Endodermal cell (in vitro differentiated cells): ENCODE results near the gene LAMB3. TPM values are rescaled to one million over a fixed set of nuclear protein-coding genes. Genes with fewer than 3 reads are reported as not detected.

Experiments
- DNase-seq: peaks from one replicate; pipeline ENCODE4 v3.0.0-alpha.2; 2017
- H3K27ac ChIP-seq: 2 replicates; pipeline ENCODE4 v1.5.1; 2013; ENCODE audit warnings: mild to moderate bottlenecking, low read depth, low read length, moderate library complexity
- H3K27me3 ChIP-seq: 2 replicates; pipeline ENCODE4 v1.6.1; 2013; ENCODE audit warnings: mild to moderate bottlenecking, low read length, moderate library complexity; ENCODE audit not compliant: insufficient read depth, control insufficient read depth, poor library complexity, severe bottlenecking
- H3K36me3 ChIP-seq: 2 replicates; pipeline ENCODE4 v1.7.0; 2013; ENCODE audit warnings: mild to moderate bottlenecking, low read length, moderate library complexity; ENCODE audit not compliant: control insufficient read depth, insufficient read depth
- H3K4me1 ChIP-seq: one replicate; pipeline ENCODE4 v1.7.0; 2013; ENCODE audit warnings: low read length; ENCODE audit not compliant: control insufficient read depth, insufficient read depth
- H3K4me3 ChIP-seq: 2 replicates; pipeline ENCODE4 v1.5.1; 2013; ENCODE audit warnings: mild to moderate bottlenecking, low read length, moderate library complexity
- H3K9ac ChIP-seq: 2 replicates; pipeline ENCODE4 v1.6.1; 2013; ENCODE audit warnings: mild to moderate bottlenecking, low read length, moderate library complexity; ENCODE audit not compliant: poor library complexity, severe bottlenecking; ENCODE audit errors: extremely low read depth
- H3K9me3 ChIP-seq: 2 replicates; pipeline ENCODE4 v1.6.1; 2013; ENCODE audit warnings: mild to moderate bottlenecking, low read length, moderate library complexity; ENCODE audit not compliant: control insufficient read depth
- H3K27ac Mint-ChIP-seq: 2 replicates; pipeline ENCODE4 v1.8.0; 2020; ENCODE audit warnings: mixed read lengths
- H3K27me3 Mint-ChIP-seq: 2 replicates; pipeline ENCODE4 v1.8.0; 2021; ENCODE audit warnings: mild to moderate bottlenecking, mixed read lengths; ENCODE audit not compliant: insufficient read depth
- H3K36me3 Mint-ChIP-seq: 2 replicates; pipeline ENCODE4 v1.8.0; 2020; ENCODE audit warnings: low read depth, mixed read lengths
- H3K4me1 Mint-ChIP-seq: 2 replicates; pipeline ENCODE4 v1.8.0; 2020; ENCODE audit warnings: mixed read lengths
- H3K4me3 Mint-ChIP-seq: 2 replicates; pipeline ENCODE4 v1.8.0; 2020; ENCODE audit warnings: mild to moderate bottlenecking, moderate library complexity, mixed read lengths
- H3K9me3 Mint-ChIP-seq: 2 replicates; pipeline ENCODE4 v1.8.0; 2020; ENCODE audit warnings: mild to moderate bottlenecking, mixed read lengths
- WGBS, 2 experiments: methylation state at CpG; one replicate each; pipeline versions ENCODE4 v1.1.5 to v1.1.7; 2013; ENCODE audit warnings: missing lambda C conversion rate in 2 of 2, mixed read lengths in 1 of 2; ENCODE audit not compliant: insufficient coverage in 1 of 2, insufficient read length in 1 of 2; 5-methylcytosine and 5-hydroxymethylcytosine counted together
- total RNA-seq, 2 donors: library from RNA; stranded (reverse); fragmentation: NEBNext Ultra II Directional in 1 of 2; extraction: Animal tissue kit (Norgen Biotek cat#: 25700) in 1 of 2; gene quantifications; 2 replicates in 1 of 2; 3 replicates in 1 of 2; pipeline ENCODE4 v1.2.1, GENCODE V29; 2021
- TF ChIP-seq, protein P1 (sequence below): fragments of 200-600 bp; sonication (generic); conservative IDR thresholded peaks from 2 replicates; pipeline ENCODE4 v1.5.0; 2021; ENCODE audit warnings: antibody characterized with exemption, mild to moderate bottlenecking

Gene LAMB3
- total RNA-seq, 2 donors from 2014 or later = 0.53 to 1.9 TPM

DNA sequence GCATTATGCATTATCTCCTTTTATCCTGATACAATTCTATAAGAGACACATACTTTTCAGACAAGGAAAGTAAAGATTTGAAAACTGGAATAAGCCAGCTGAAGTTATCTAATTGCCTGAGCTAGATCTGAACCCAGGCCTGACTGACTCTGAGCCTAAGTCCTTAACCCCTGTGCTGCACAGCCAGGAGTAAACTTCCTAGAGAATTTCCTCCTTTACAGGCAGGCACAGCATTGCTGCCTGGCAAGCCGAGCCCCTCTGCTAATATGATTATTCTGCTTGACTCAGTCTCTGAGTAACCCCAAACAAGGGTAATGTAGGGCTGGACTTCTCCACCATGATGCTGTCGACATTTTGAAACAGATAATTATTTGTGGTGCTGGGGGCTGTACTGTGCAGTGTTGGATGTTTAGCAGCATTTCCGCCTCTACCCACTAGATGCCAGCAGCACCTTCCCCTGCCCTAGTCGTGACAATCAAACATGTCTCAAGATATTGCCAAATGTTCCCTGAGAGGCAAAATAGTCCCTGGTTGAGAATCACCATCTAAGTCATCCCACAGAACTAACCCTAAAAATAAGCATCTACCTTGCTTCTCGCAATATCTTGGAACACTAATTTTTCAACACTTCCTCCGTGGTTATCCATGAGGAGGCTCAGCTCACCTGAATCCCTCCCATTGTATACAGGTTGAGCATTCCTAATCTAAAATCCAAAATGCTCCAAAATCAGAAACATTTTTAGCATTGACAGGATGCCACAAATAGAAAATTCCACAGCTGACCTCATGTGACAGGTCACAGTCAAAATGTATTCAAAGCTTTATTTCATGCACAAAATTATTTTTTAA, 50.2 kb downstream of the LAMB3 start:
- H3K27me3 Mint-ChIP-seq = peaks cover 37% of the 10 kb centered on the region
- peak; percentile 68 for DNase-seq

DNA sequence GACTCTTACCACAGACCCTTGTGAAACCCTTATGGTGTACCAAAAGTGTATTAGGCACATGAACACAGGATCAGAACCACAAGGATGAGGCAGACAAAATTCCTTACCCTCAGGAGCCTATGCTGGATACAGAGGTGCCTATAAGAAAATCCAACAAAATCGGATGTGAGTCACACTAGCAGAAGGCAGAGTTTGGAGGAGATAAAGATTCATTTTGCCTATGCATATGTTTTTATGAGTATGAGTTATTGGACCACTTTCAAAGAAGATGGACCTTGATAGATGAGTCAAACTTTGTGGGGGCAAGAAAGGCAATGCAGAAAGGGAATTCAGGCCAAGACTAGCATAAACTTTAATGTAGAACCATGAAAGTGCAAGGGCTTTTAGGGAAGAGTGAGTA, 51.7 kb downstream of the LAMB3 start:
- Mint-ChIP-seq H3K27me3 (peaks cover 40% of the 10 kb centered on the region), H3K27ac (no peak overlapping the region), H3K4me3 (no peak overlapping the region), H3K36me3 (no peaks in the 10 kb centered on the region), H3K9me3 (no peaks in the 10 kb centered on the region), H3K4me1 (peaks cover 7% of the 10 kb centered on the region)
- H3K4me1 ChIP-seq = no peaks in the 10 kb centered on the region
- no peak overlapping the region for H3K27ac ChIP-seq
- H3K9ac ChIP-seq = no peak overlapping the region
- H3K4me3 ChIP-seq = no peak overlapping the region
- no peaks in the 10 kb centered on the region for H3K36me3 ChIP-seq
- no peaks in the 10 kb centered on the region for H3K9me3 ChIP-seq
- TF ChIP-seq, protein P1, sequence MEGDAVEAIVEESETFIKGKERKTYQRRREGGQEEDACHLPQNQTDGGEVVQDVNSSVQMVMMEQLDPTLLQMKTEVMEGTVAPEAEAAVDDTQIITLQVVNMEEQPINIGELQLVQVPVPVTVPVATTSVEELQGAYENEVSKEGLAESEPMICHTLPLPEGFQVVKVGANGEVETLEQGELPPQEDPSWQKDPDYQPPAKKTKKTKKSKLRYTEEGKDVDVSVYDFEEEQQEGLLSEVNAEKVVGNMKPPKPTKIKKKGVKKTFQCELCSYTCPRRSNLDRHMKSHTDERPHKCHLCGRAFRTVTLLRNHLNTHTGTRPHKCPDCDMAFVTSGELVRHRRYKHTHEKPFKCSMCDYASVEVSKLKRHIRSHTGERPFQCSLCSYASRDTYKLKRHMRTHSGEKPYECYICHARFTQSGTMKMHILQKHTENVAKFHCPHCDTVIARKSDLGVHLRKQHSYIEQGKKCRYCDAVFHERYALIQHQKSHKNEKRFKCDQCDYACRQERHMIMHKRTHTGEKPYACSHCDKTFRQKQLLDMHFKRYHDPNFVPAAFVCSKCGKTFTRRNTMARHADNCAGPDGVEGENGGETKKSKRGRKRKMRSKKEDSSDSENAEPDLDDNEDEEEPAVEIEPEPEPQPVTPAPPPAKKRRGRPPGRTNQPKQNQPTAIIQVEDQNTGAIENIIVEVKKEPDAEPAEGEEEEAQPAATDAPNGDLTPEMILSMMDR = no peak
- peaks cover 46% of the 10 kb centered on the region for H3K27me3 ChIP-seq
- WGBS, 2 experiments = 75 to 78% methylated on average over 1 of the region's 1 CpG
- no peak for DNase-seq

More for the DNA sequence above, 50.2 kb downstream of the LAMB3 start:
- Mint-ChIP-seq H3K27ac (no peak overlapping the region), H3K36me3 (no peaks in the 10 kb centered on the region), H3K4me1 (peaks cover 7% of the 10 kb centered on the region), H3K9me3 (no peaks in the 10 kb centered on the region), H3K4me3 (no peak overlapping the region)
- peaks cover 44% of the 10 kb centered on the region for H3K27me3 ChIP-seq
- H3K9ac ChIP-seq = no peak overlapping the region
- no peak overlapping the region for H3K4me3 ChIP-seq
- TF ChIP-seq, protein P1 = peak; percentile 78
- H3K9me3 ChIP-seq = no peaks in the 10 kb centered on the region
- H3K27ac ChIP-seq = no peak overlapping the region
- H3K36me3 ChIP-seq = no peaks in the 10 kb centered on the region
- WGBS, 2 experiments = 51 to 53% methylated on average over 4 to 6 of the region's 6 CpGs
- H3K4me1 ChIP-seq = no peaks in the 10 kb centered on the region

DNA sequence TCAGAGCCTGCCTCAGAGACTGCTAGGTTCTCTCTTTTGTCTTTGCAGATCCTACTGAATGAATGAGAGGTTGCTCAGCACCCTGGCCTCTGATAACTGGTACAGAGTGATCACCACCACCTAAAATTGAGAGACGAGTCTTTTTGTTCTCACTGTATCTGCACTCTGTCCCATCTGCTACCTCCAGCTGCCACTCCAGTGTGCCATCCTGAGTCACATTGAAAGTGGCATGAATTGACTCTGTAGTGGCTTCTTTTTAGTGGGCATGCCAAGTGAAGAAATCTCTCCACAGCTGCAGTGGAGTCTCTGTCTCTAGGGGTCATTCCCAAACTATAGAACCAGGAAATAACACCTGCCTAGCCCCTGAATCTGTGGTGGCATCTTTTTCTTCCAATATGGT, 54.0 kb downstream of the LAMB3 start:
- TF ChIP-seq, protein P1 = no peak
- DNase-seq = no peak
- Histone ChIP-seq H3K4me3 (no peak overlapping the region), H3K9ac (no peak overlapping the region), H3K36me3 (no peaks in the 10 kb centered on the region), H3K27me3 (peaks cover 60% of the 10 kb centered on the region), H3K9me3 (no peaks in the 10 kb centered on the region), H3K4me1 (no peaks in the 10 kb centered on the region), H3K27ac (no peak overlapping the region)
- no peaks in the 10 kb centered on the region for H3K36me3 Mint-ChIP-seq
- H3K27me3 Mint-ChIP-seq = peaks cover 51% of the 10 kb centered on the region
- H3K9me3 Mint-ChIP-seq = no peaks in the 10 kb centered on the region
- H3K27ac Mint-ChIP-seq = no peak overlapping the region
- no peaks in the 10 kb centered on the region for H3K4me1 Mint-ChIP-seq
- no peak overlapping the region for H3K4me3 Mint-ChIP-seq
- WGBS, 2 experiments = 92 to 93% methylated on average over 1 of the region's 1 CpG
